HG03432 (cell line): ENCODE data around the gene NECTIN4.

Experiments used
- ATAC-seq: cut with Tn5 transposase; IDR thresholded peaks from one replicate; pipeline ENCODE4 v1.9.1; 2021; ENCODE audit warnings: mild to moderate bottlenecking, moderate library complexity; ENCODE audit not compliant: unreplicated experiment

NECTIN4 gene

DNA sequence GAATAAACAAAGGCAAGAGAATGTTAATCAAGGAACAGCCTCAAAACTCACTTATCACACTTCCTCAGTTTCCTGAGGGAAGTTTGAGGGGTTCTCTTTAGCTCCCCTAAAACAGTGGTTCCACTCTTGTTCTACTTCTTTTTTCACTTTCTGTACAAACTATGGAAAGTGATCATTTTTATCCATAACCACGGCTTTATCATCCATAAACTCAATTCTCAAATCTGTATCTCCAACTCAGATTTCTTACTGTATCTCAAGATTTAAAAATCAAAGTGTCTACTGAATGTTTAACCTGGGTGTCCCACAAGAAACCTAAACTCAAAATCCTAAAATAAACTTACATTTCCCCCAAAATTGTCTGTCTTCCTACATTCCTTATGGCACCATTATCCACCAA lies 24.6 kb upstream of the NECTIN4 start:
- no peak for ATAC-seq

DNA sequence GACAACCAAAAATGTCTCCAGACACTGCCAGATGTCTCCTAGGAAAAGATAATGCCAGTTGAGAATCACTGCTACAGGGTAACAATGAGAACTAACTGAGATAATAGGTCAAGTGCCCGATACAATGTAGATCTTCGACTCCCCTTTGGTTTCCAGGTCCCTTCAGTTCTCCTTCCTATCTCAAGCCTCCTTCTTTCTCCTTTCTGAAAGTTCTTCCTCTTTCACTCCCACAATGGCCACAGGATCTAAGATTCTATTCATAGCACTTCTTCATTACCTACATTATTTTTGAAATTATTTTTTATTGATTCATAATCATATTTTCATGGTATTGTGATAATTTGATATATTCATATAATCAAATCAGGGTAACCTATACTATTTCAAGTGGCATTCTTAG lies 22.2 kb upstream of the NECTIN4 start:
- no peak for ATAC-seq

GRCh38 chr1:161111117-161111516 lies 21.8 kb upstream of the NECTIN4 start:
- no peak for ATAC-seq

- no peak for ATAC-seq
Observed at GRCh38 chr1:161106431-161106830, 17.1 kb upstream of the NECTIN4 start.

DNA sequence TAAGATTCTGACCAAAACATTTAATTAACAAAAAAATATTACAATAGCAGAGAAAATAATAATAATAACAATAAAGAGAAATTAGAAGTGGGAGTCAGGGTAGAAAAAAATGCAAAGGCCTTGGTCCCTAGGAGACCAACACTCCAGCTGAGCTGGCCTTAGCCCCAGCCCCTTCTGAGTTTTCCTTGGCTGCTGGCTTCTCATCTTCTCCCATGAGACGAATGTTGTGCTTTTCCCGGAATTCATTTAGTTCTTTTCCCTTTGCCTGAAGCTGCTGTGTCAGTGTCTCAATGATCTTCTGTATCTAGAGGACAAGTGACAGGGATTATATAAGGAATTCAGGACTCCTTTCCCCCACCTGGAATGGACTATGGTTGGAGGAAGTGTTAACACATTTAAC lies 11.2 kb upstream of the NECTIN4 start:
- no peak for ATAC-seq

DNA sequence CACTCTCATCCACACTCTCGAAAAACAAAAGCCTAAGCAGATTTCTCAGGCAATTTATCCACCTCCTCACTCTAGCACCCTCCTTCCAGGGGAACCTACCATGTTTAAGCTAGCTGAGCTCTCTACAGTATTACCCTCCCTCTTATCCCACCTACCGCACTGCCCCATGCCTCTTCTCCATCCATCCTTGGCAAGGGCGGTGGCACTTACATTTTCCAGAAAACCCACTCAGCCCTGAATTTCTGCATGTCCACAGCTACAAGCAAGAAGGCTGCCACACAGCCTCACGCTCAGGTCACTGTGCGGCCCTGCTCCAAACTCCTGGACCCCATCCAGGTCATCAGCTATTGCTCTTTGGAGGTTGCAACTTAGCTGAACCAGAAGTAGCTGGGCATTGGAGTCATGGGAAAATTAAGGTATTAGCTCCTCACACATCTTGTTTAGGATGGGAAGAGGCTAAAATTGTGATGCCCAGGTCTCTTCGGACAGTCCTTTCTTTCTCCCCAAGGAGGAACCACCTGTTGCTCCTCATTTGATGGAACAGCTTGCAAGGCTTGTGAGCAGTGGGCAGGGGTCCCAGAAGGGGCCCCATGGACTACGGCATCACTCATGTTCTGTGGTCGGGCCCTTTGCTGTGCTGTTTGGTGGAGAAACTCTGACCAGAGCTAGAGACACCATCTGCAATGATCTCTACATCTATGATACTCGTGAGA lies 9.9 kb upstream of the NECTIN4 start:
- ATAC-seq, result no peak

- peak; percentile 80 for ATAC-seq
Observed at GRCh38 chr1:161098210-161099068, 9.1 kb upstream of the NECTIN4 start, which contains the start of gene KLHDC9. KLHDC9 (plus strand) TSS chr1:161098361; CDS start chr1:161098536, 175 bp downstream.

GRCh38 chr1:161096530-161096929 lies 7.2 kb upstream of the NECTIN4 start:
- ATAC-seq, result no peak

DNA sequence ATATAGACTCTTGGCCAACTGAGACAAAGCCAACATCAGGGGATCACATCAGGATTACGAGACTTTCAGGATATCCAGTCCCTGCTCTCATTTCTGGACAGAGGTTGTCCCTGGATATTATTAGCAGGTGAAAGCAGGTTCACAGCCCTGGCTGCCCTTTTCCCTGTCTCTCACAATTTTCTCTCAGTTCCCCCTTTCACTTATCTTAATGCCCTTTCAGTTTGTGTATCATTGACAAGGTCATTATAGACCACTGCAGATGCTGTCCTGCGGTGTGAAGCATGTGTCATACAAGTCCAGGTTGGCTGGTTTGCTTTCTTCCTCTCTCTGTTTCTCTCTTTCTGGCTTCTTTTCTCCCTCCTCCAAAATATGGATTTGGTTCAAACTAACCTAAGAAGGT lies 6.7 kb upstream of the NECTIN4 start:
- ATAC-seq, result peak; percentile 46

DNA sequence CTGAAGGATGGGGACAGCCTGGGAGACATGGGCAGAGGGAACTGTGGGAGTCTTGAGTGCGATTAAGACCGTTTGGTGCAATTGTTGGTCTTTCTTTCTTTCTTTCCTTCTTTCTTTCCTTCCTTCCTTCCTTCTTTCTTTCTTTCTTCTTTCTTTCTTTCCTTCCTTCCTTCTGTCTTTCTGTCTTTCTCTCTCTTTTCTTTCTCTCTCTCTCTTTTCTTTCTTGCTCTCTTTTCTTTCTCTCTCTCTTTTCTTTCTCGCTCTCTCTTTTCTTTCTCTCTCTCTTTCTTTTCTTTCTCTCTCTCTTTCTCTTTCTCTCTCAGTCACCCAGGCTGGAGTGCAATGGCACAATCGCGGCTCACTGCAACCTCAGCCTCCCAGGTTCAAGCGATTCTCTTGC lies 5.9 kb upstream of the NECTIN4 start:
- no peak for ATAC-seq

- no peak for ATAC-seq
Observed at GRCh38 chr1:161094481-161094880, 5.1 kb upstream of the NECTIN4 start.

DNA sequence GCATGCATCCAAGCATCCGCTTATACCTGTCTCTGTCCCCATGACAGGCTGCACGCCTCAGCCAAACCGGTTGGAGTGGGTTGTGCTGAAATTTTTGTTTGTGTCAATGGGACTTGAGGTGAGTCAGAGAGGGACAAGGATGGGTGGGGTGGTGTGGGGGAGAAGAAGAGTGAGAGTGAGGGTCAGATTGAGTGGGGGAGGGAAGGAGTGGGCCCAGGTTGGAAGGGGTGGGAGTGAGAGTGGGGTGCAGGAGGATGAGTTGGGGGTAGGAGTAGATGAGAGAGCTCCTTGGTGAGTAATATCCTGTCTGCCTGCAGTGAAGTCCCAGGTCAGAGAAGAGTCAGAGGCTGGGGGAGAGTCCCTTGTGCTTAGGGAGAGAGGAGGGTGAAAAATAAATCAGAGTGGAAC lies 3.3 kb upstream of the NECTIN4 start:
- peak; percentile 41 for ATAC-seq

DNA sequence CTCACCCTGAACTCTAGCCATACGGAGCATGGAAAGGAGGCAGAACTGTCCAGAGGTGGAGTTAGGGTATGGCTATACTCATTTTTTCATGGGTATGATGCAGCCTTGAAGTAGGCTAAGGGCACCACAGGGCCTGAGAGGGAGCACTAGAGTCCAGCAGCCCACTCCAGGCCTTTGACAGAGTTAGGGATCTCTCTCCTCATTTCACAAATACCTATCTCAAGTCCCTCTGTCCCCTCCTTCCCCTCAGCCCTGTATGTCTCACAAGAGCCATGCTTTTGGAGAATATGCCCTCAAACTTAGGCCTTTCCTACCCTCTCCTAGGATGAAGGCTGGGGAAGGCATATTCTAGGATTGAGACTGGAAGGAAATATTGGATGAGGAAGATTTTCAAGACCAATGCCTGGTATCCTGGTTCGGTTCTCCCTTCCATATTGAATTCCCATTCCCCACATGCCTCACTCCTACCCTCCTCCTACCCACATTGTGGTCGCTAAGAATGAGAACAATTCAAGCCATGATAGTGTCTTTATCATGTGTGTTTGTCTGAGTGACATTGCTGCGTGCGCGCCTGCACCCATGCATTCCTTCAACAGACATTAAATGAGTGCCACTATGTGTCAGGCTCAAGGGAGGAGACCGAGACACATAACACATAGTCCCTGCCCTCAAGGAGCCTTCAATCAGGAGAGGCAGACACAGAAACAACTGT lies 2.6 kb upstream of the NECTIN4 start:
- no peak for ATAC-seq

GRCh38 chr1:161091093-161091492 lies 1.7 kb upstream of the NECTIN4 start:
- ATAC-seq, result no peak

GRCh38 chr1:161090617-161091016 lies 1.3 kb upstream of the NECTIN4 start:
- no peak for ATAC-seq

GRCh38 chr1:161089938-161090337 lies 580 bp upstream of the NECTIN4 start:
- ATAC-seq, result no peak

DNA sequence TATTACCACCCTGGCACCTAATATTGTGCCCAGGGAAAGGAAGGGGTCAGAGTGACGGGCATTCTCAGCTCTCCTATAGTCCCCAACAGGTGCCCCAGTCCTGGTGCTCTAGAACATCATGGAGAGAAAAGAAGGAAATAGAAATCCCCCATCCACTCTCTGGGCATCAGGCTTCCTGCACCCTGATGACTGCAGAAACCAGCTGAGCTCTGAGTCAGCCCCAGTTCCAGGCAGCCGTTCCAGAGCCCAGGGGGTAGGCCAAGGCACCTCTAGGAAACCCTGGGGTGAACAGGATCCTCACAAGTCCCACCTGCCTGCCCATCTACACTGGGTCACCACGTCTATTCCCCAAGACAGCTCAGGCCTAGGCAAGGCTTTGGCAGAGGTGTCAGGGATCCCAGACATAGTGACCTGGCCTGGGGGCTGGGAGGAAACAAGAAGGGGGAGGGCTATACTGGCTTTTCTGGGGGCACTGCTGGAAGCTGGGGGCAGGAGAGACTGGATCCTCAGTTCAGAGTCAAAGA lies 709 bp downstream of the NECTIN4 start:
- no peak for ATAC-seq

- ATAC-seq, result no peak
Observed at GRCh38 chr1:161086457-161086856, 2.9 kb downstream of the NECTIN4 start.

DNA sequence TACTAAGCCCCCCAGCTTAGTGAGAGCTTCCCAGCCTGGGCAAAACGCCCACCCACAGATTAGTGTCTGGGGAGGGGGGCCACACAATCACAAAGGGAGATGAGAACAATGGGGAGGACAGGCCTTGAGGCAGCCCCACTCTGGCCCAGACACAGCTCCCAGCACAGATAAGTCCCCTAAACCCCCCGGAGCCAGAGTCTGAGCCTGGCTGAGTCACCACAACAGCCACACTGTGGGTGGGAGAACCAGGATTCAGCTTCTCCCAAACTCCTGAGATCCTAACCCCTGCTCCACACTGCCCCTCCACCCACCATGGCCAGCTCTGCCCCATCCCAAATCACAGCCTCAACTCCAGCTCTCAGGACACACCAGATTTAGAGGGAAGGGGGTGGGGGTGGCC lies 4.2 kb downstream of the NECTIN4 start:
- ATAC-seq, result no peak

DNA sequence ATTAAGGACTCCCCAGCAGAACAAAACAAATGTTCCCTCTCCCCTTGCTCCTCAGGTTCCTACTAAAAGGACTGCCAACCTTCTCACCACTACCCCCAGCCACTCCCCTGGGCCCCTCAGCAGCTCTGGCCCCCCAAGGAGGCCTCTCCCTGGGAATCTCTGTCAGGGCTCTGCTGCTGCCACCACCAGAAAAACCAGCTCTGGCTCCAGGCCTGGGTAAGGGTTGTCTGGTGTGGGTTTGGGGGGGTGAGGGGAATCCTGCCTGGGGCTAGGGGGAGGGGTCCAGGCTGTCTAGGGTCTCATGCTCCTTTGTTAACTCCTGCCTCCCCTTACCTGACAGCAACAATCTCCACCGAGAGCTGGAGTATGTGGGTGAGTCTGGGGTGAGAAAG lies 4.8 kb downstream of the NECTIN4 start:
- no peak for ATAC-seq
